Naive B cell (primary cell): ENCODE measurements around the gene ATL3. TPM values are rescaled to one million over a fixed set of nuclear protein-coding genes. Genes with fewer than 3 reads are reported as not detected.
"Not testable (repeated sequence)": the region's sequence is repeated elsewhere in the genome, so short reads cannot be mapped to it uniquely, and the experiment has no call there.

Source experiments
- ATAC-seq, 2 donors: fragments of 150-1000 bp; cut with Tn5 transposase; 2 replicates each; pipeline ENCODE4 v1.10.0; 2021; ENCODE audit warnings: low read depth in 2 of 2, mild to moderate bottlenecking in 2 of 2, moderate library complexity in 2 of 2
- DNase-seq: peaks from one replicate; pipeline ENCODE4 v3.0.0; 2022
- H3K27ac Mint-ChIP-seq, 6 donors: one replicate each; pipeline ENCODE4 v1.8.0; 2020 to 2022; ENCODE audit warnings: mild to moderate bottlenecking in 6 of 6, mixed read lengths in 6 of 6, moderate library complexity in 5 of 6, inconsistent platforms in 2 of 6
- H3K27me3 Mint-ChIP-seq, 3 donors: one replicate each; pipeline ENCODE4 v1.8.0; 2021 to 2022; ENCODE audit warnings: mixed read lengths in 3 of 3, mild to moderate bottlenecking in 1 of 3
- H3K36me3 Mint-ChIP-seq, 2 donors: one replicate each; pipeline ENCODE4 v1.8.0; 2020 to 2022; ENCODE audit warnings: mixed read lengths in 2 of 2, inconsistent platforms in 1 of 2, mild to moderate bottlenecking in 1 of 2
- H3K4me1 Mint-ChIP-seq, 3 donors: one replicate each; pipeline ENCODE4 v1.8.0; 2020 to 2022; ENCODE audit warnings: mixed read lengths in 3 of 3, inconsistent platforms in 1 of 3, mild to moderate bottlenecking in 1 of 3, moderate library complexity in 1 of 3
- H3K4me3 Mint-ChIP-seq, 8 donors: one replicate each; pipeline ENCODE4 v1.8.0; 2020 to 2022; ENCODE audit warnings: mild to moderate bottlenecking in 8 of 8, mixed read lengths in 8 of 8, moderate library complexity in 8 of 8, inconsistent platforms in 2 of 8
- H3K9me3 Mint-ChIP-seq, 7 donors: one replicate each; pipeline ENCODE4 v1.8.0; 2020 to 2022; ENCODE audit warnings: mixed read lengths in 7 of 7, mild to moderate bottlenecking in 5 of 7, inconsistent platforms in 2 of 7, moderate library complexity in 1 of 7
- polyA plus RNA-seq, 6 donors: library from polyadenylated mRNA; unstranded; fragments of 300-500 nt; fragmentation: Illumina TruSeq; gene quantifications; one replicate each; pipeline ENCODE4 v1.2.3, GENCODE V29; 2021; ENCODE audit warnings: low read depth in 6 of 6

Gene ATL3
- polyA plus RNA-seq, 6 donors from 2014 or later: 15.9 to 22.4 (median 20.8) TPM

DNA sequence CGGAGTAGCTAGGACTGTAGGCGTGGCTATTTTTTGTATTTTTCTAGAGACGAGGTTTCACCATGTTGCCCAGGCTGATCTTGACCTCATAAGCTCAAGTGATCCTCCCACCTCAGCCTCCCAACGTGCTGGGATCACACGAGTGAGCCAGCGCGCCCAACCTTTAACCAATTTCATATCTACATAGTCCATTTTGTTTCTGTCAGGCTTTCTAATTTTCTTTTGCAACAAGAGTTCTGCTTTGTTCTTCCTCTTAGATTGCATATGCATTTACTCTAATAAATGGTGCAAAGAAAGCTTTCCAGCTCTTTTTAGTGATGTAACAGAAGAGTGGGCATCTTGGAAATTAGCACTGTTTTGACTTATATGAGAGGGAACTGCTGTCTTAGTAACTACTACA lies 23.4 kb upstream of the ATL3 start:
- DNase-seq (no peak), ATAC-seq (no peak)
- Mint-ChIP-seq H3K9me3 (no peaks in the 10 kb centered on the region), H3K4me3 (no peak overlapping the region), H3K4me1 (peaks cover 3 to 16% (median 7%) of the 10 kb centered on the region in 3 donors), H3K27ac (no peak overlapping the region), H3K36me3 (no peaks in the 10 kb centered on the region), H3K27me3 (no peaks in the 10 kb centered on the region)

- no peak overlapping the region for H3K4me3 Mint-ChIP-seq
- DNase-seq: no peak
These were observed 16.7 kb upstream of the ATL3 start for GRCh38 chr11:63687845-63688244.

DNA sequence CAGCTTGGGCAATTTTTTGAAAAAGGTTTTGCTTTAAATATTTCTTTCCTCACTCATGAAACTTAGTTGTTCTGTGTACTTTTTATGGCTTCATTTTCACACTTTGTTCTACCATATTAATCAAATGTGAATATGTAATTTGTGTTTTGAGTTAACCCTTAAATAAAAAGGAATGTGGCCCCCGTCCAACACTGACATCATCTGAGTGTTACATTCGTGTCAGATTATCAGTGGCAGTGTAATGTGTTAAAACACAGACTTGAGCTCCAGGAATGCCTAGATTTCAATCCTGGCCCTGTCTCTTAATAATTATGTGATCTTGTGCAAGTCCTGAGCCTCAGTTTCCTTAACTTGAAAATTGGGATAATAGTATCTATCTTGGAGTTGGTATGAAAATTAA lies 15.8 kb upstream of the ATL3 start:
- DNase-seq (no peak), ATAC-seq (no peak)
- Mint-ChIP-seq H3K4me1 (peaks cover 15 to 21% (median 18%) of the 10 kb centered on the region in 3 donors), H3K27me3 (no peaks in the 10 kb centered on the region), H3K36me3 (no peaks in the 10 kb centered on the region), H3K4me3 (no peak overlapping the region), H3K9me3 (no peaks in the 10 kb centered on the region), H3K27ac (peak overlapping the region in 1 of 6 donors; percentile 38)

More at GRCh38 chr11:63687845-63688244, 16.7 kb upstream of the ATL3 start:
- no peak for ATAC-seq
- H3K27me3 Mint-ChIP-seq: no peaks in the 10 kb centered on the region
- H3K9me3 Mint-ChIP-seq: no peaks in the 10 kb centered on the region
- no peaks in the 10 kb centered on the region for H3K36me3 Mint-ChIP-seq
- peaks cover 6 to 12% (median 9%) of the 10 kb centered on the region in 3 donors for H3K4me1 Mint-ChIP-seq
- no peak overlapping the region for H3K27ac Mint-ChIP-seq

DNA sequence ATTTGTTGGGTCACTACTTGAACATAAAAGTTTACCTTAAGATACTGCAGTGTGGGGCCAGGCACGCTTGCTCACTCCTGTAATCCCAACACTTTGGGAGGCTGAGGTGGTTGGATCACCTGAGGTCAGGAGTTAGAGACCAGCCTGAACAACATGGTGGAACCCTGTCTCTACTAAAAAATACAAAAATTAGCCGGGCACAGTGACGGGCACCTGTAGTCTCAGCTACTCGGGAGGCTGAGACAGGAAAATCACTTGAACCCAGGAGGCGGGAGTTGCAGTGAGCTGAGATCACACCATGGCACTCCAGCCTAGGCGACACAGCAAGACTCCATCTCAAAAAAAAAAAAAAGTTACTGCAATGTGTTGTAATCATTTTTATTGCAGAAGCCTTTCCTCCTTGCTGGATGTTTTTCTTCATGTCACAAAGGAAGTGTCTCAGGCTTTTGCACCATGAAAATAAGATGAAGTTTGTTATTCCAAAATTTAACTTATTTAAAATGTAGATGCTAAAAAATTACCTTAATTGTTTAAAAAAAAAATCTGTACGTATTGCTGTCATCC lies 14.1 kb upstream of the ATL3 start:
- H3K9me3 Mint-ChIP-seq, ATAC-seq, H3K27me3 Mint-ChIP-seq, H3K27ac Mint-ChIP-seq, DNase-seq, H3K36me3 Mint-ChIP-seq, H3K4me3 Mint-ChIP-seq: not testable (repeated sequence)
- peaks cover 23 to 32% (median 25%) of the 10 kb centered on the region in 3 donors for H3K4me1 Mint-ChIP-seq

GRCh38 chr11:63683133-63683991 lies 12.2 kb upstream of the ATL3 start:
- Mint-ChIP-seq H3K27ac (peak overlapping the region in 1 of 6 donors; percentile 80), H3K9me3 (no peaks in the 10 kb centered on the region), H3K36me3 (no peaks in the 10 kb centered on the region), H3K4me1 (peaks cover 23 to 31% (median 23%) of the 10 kb centered on the region in 3 donors), H3K27me3 (no peaks in the 10 kb centered on the region), H3K4me3 (peak overlapping the region; percentile 17 to 97 (median 62))
- ATAC-seq: no peak
- DNase-seq: no peak

GRCh38 chr11:63682066-63683021 lies 11.2 kb upstream of the ATL3 start:
- peak; percentile 11 to 13 for ATAC-seq
- Mint-ChIP-seq H3K36me3 (no peaks in the 10 kb centered on the region), H3K9me3 (no peaks in the 10 kb centered on the region), H3K27me3 (no peaks in the 10 kb centered on the region), H3K27ac (peak overlapping the region; percentile 77 to 98 (median 89)), H3K4me3 (peak overlapping the region; percentile 87 to 97 (median 94)), H3K4me1 (peaks cover 19 to 25% (median 23%) of the 10 kb centered on the region in 3 donors)
- no peak for DNase-seq

DNA sequence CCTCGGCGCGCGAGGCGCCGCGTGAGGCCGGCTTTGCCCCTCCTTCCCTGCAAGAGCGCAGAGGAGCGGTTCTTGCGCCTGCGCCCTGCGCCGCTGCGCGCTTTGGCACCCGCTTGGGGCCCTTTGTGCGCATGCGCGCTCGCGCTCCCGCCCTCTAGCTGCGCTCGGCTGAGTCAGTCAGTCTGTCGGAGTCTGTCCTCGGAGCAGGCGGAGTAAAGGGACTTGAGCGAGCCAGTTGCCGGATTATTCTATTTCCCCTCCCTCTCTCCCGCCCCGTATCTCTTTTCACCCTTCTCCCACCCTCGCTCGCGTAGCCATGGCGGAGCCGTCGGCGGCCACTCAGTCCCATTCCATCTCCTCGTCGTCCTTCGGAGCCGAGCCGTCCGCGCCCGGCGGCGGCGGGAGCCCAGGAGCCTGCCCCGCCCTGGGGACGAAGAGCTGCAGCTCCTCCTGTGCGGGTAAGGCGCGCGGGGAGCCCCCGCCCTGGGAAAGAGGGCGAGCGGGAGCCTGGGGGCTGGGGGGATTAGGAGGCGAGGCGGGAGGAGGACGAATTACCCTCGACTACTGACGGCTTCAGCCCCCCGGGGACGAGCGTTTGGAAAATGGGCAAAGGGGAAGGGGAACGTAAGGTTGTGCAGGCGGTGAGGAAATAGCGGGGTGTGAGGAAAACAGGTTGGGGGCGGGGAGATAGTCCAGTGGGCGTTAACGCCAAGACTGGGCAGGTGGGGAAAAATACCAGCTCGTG lies 10.3 kb upstream of the ATL3 start, which contains the start of gene RTN3:
Gene RTN3, plus strand, starts transcription at position 180 of the 745 bp plus-strand sequence. Its CDS starts 137 bp downstream, at position 317.
- no peaks in the 10 kb centered on the region for H3K36me3 Mint-ChIP-seq
- DNase-seq (peak; percentile 98), ATAC-seq (peak; percentile 85)
- peak within 1 kb of the TSS; percentile 87 to 97 (median 94) for H3K4me3 Mint-ChIP-seq
- peak within 1 kb of the TSS; percentile 80 to 98 (median 94) for H3K27ac Mint-ChIP-seq
- H3K9me3 Mint-ChIP-seq: no peaks in the 10 kb centered on the region
- peaks cover 19 to 25% (median 23%) of the 10 kb centered on the region in 3 donors for H3K4me1 Mint-ChIP-seq
- no peaks in the 10 kb centered on the region for H3K27me3 Mint-ChIP-seq

GRCh38 chr11:63680834-63681320 lies 9.7 kb upstream of the ATL3 start:
- Mint-ChIP-seq H3K27me3 (no peaks in the 10 kb centered on the region), H3K36me3 (no peaks in the 10 kb centered on the region), H3K4me3 (peak overlapping the region; percentile 87 to 97 (median 94)), H3K9me3 (no peaks in the 10 kb centered on the region), H3K27ac (peak overlapping the region; percentile 80 to 98 (median 94)), H3K4me1 (peaks cover 19 to 25% (median 23%) of the 10 kb centered on the region in 3 donors)
- ATAC-seq (no peak), DNase-seq (no peak)

DNA sequence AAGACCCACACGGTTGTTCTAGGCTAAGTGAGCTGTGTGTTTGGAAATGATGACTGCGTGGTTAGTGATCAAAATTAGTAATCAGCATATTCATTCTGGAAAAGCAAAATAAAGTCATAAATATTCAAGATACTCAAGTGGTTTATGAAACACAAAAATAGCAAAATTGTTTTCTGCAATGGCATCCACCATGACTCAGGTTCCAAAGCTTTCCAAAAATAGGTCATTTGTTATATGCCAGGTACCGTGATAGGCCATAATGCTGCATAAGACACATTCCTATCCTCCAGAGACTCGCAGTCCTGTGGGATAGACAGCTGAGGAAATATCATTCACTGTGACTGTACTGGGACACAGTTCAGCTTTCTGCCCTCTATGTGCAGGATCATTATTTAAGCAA lies 2.4 kb upstream of the ATL3 start:
- no peaks in the 10 kb centered on the region for H3K9me3 Mint-ChIP-seq
- DNase-seq: no peak
- H3K4me1 Mint-ChIP-seq: peaks cover 10 to 22% (median 22%) of the 10 kb centered on the region in 3 donors
- peak overlapping the region in 1 of 8 donors; percentile 55 for H3K4me3 Mint-ChIP-seq
- H3K36me3 Mint-ChIP-seq: no peaks in the 10 kb centered on the region
- H3K27me3 Mint-ChIP-seq: no peaks in the 10 kb centered on the region
- H3K27ac Mint-ChIP-seq: no peak overlapping the region
- no peak for ATAC-seq

DNA sequence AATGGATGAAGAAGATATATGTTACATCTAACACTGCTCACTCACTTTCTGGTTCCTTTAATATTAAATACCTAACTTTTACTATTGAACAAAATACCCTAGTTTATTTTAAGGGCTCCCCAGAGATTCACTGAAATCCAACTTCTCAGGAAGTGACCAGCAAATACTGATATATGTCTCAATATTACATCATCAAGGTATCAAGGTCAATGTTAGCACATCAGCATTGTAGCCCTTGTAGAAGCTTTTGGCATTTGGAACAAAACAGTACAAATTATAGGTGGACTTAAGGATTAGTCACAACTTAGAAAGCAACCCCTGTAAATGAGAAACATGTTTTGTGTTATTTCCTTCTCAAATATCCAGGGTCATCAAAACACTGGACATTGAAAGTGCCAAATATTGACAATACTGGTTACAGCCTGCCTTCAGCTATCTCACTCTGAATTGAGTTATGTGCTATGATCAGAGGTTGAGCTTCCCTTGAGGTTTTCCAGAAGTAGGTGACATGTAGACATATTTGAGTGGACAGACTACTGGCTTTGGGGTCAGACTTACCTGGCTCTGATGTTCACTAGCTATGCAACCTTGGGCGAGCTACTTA lies 1.9 kb upstream of the ATL3 start:
- Mint-ChIP-seq H3K27ac (peak overlapping the region in 1 of 6 donors; percentile 54), H3K9me3 (no peaks in the 10 kb centered on the region), H3K36me3 (no peaks in the 10 kb centered on the region), H3K27me3 (no peaks in the 10 kb centered on the region), H3K4me1 (peaks cover 11 to 26% (median 22%) of the 10 kb centered on the region in 3 donors), H3K4me3 (peak overlapping the region in 4 of 8 donors; percentile 9 to 92 (median 56))
- ATAC-seq: no peak
- DNase-seq: no peak

GRCh38 chr11:63672156-63672463 lies 934 bp upstream of the ATL3 start:
- peak overlapping the region in 4 of 6 donors; percentile 54 to 94 (median 71) for H3K27ac Mint-ChIP-seq
- H3K9me3 Mint-ChIP-seq: no peaks in the 10 kb centered on the region
- H3K27me3 Mint-ChIP-seq: no peaks in the 10 kb centered on the region
- DNase-seq (no peak), ATAC-seq (no peak)
- peak overlapping the region in 6 of 8 donors; percentile 86 to 93 (median 91) for H3K4me3 Mint-ChIP-seq
- no peaks in the 10 kb centered on the region for H3K36me3 Mint-ChIP-seq
- H3K4me1 Mint-ChIP-seq: peaks cover 15 to 31% (median 26%) of the 10 kb centered on the region in 3 donors
